SKM-1 treated with dmso at 0.1 percent for 144 hours (cell line): ENCODE results near the gene POU2AF2.
"Not testable (repeated sequence)": the region's sequence is repeated elsewhere in the genome, so short reads cannot be mapped to it uniquely, and the experiment has no call there.

Experiments
- DNase-seq: peaks from one replicate; lab custom pipeline; 2025; ENCODE audit not compliant: unreplicated experiment; lab: John Stamatoyannopoulos, UW

Gene POU2AF2

GRCh38 chr11:111301004-111301841 lies 55.7 kb downstream of the POU2AF2 start:
- DNase-seq = no peak

GRCh38 chr11:111301842-111302118 lies 56.3 kb downstream of the POU2AF2 start:
- no peak for DNase-seq

- no peak for DNase-seq
These were observed 56.8 kb downstream of the POU2AF2 start for GRCh38 chr11:111302298-111302697.

- no peak for DNase-seq
These were observed 57.9 kb downstream of the POU2AF2 start for GRCh38 chr11:111303461-111303860.

GRCh38 chr11:111305162-111305802 lies 59.8 kb downstream of the POU2AF2 start:
- DNase-seq = no peak

GRCh38 chr11:111305876-111306275 lies 60.4 kb downstream of the POU2AF2 start:
- no peak for DNase-seq

- DNase-seq = no peak
These were observed 60.8 kb downstream of the POU2AF2 start for GRCh38 chr11:111306321-111306720.

GRCh38 chr11:111307472-111308108 lies 62.1 kb downstream of the POU2AF2 start:
- DNase-seq = no peak

GRCh38 chr11:111308140-111308539 lies 62.6 kb downstream of the POU2AF2 start:
- no peak for DNase-seq

- DNase-seq = no peak
These were observed 63.8 kb downstream of the POU2AF2 start for GRCh38 chr11:111309215-111309915.

- no peak for DNase-seq
These were observed 64.6 kb downstream of the POU2AF2 start for GRCh38 chr11:111310088-111310487.

GRCh38 chr11:111310723-111311122 lies 65.2 kb downstream of the POU2AF2 start:
- DNase-seq = no peak

- no peak for DNase-seq
These were observed 66.6 kb downstream of the POU2AF2 start for GRCh38 chr11:111312076-111312475.

- DNase-seq = no peak
These were observed 73.8 kb downstream of the POU2AF2 start for GRCh38 chr11:111319296-111319695.

GRCh38 chr11:111320199-111320598 lies 74.7 kb downstream of the POU2AF2 start:
- not testable (repeated sequence) for DNase-seq

- no peak for DNase-seq
These were observed 75.4 kb downstream of the POU2AF2 start for GRCh38 chr11:111320728-111321568.

- DNase-seq = no peak
These were observed 77.0 kb downstream of the POU2AF2 start for GRCh38 chr11:111322534-111322933.

- no peak for DNase-seq
These were observed 78.8 kb downstream of the POU2AF2 start for GRCh38 chr11:111324277-111324720.

- no peak for DNase-seq
These were observed 79.7 kb downstream of the POU2AF2 start for GRCh38 chr11:111325259-111325658.

- DNase-seq = no peak
These were observed 81.3 kb downstream of the POU2AF2 start for GRCh38 chr11:111326824-111327223.
